ENCODE data around the gene NEK8. TPM values are rescaled to one million over a fixed set of nuclear protein-coding genes. Genes with fewer than 3 reads are reported as not detected.

The NEK8 gene
- total RNA-seq, 2 donors from 2014 or later: 2.9 to 18.5 TPM

- Histone ChIP-seq H3K27me3 (no peaks in the 10 kb centered on the region), H3K36me3 (replicated peaks in 1 of 2; ENCODE audit: insufficient read depth in 1 of 2, low read depth in 2 of 2) (peaks cover 0 to 12% of the 10 kb centered on the region in 2 donors), H3K4me3 (no peak overlapping the region), H3K27ac (no peak overlapping the region), H3K9me3 (no peaks in the 10 kb centered on the region), H3K4me1 (peaks cover 8% of the 10 kb centered on the region)
- TF ChIP-seq POLR2A (IDR thresholded peaks at IDR 0.05) (no peak), CTCF (IDR thresholded peaks at IDR 0.05) (no peak)
- DNase-seq: no peak
- WGBS, 2 donors: 46 to 73% methylated on average over 2 to 6 of the region's 7 CpGs
- intact Hi-C loops (cut with DNase I): no loop called here
- no peak for ATAC-seq
These were observed 21.9 kb upstream of the NEK8 start for GRCh38 chr17:28706471-28707338.

GRCh38 chr17:28707339-28707720, 21.3 kb upstream of the NEK8 start:
- TF ChIP-seq POLR2A (IDR thresholded peaks at IDR 0.05): no peak
- TF ChIP-seq CTCF (IDR thresholded peaks at IDR 0.05): no peak
- H3K36me3 ChIP-seq (replicated peaks in 1 of 2; ENCODE audit: insufficient read depth in 1 of 2, low read depth in 2 of 2): peaks cover 0 to 6% of the 10 kb centered on the region in 2 donors
- H3K9me3 ChIP-seq: no peaks in the 10 kb centered on the region
- ATAC-seq (no peak), DNase-seq (no peak)
- intact Hi-C loops (cut with DNase I): no loop called here
- WGBS, 2 donors: 62 to 74% methylated on average over 2 of the region's 2 CpGs
- no peaks in the 10 kb centered on the region for H3K27me3 ChIP-seq
- no peak overlapping the region for H3K4me3 ChIP-seq
- H3K27ac ChIP-seq: no peak overlapping the region
- peaks cover 14% of the 10 kb centered on the region for H3K4me1 ChIP-seq

- peak overlapping the region in 1 of 2 donors; percentile 16 for H3K4me3 ChIP-seq
- ATAC-seq: peak; percentile 94
- 6 to 10% methylated on average over 16 to 73 of the region's 74 CpGs for WGBS, 2 donors
- DNase-seq: peak; percentile 80 to 84 (median 82)
- no peaks in the 10 kb centered on the region for H3K36me3 ChIP-seq (replicated peaks in 1 of 2; ENCODE audit: insufficient read depth in 1 of 2, low read depth in 2 of 2)
- no peaks in the 10 kb centered on the region for H3K9me3 ChIP-seq
- intact Hi-C loops (cut with DNase I): loop anchor here (5.0 kb wide), 1 partner anchor 49 kb away; the partner anchor contains the start of genes SDF2 and SUPT6H
- peaks cover 14% of the 10 kb centered on the region for H3K4me1 ChIP-seq
- TF ChIP-seq CTCF (IDR thresholded peaks at IDR 0.05): no peak
- peak; percentile 36 to 70 (median 69) for TF ChIP-seq POLR2A (IDR thresholded peaks at IDR 0.05)
- no peaks in the 10 kb centered on the region for H3K27me3 ChIP-seq
- peak overlapping the region; percentile 39 to 79 (median 56) for H3K27ac ChIP-seq
These were observed 17.5 kb upstream of the NEK8 start for GRCh38 chr17:28710861-28711722.

GRCh38 chr17:28711723-28712031, 16.9 kb upstream of the NEK8 start, which contains the start of gene PROCA1:
Gene PROCA1 (minus strand): TSS chr17:28711888. CDS start chr17:28711660, 228 bp downstream.
- peak in 1 of 4 donors; percentile 25 for DNase-seq
- Histone ChIP-seq H3K4me3 (peak within 1 kb of the TSS in 1 of 2 donors; percentile 16), H3K9me3 (no peaks in the 10 kb centered on the region), H3K4me1 (peaks cover 14% of the 10 kb centered on the region), H3K27me3 (no peaks in the 10 kb centered on the region), H3K27ac (peak within 1 kb of the TSS; percentile 39 to 79 (median 56)), H3K36me3 (replicated peaks in 1 of 2; ENCODE audit: insufficient read depth in 1 of 2, low read depth in 2 of 2) (no peaks in the 10 kb centered on the region)
- TF ChIP-seq POLR2A (IDR thresholded peaks at IDR 0.05) (no peak), CTCF (IDR thresholded peaks at IDR 0.05) (no peak)
- intact Hi-C loops (cut with DNase I): loop anchor here (5.0 kb wide), 1 partner anchor 49 kb away; the partner anchor contains the start of genes SDF2 and SUPT6H
- ATAC-seq: no peak
- WGBS, 2 donors: 7 to 10% methylated on average over 20 of the region's 20 CpGs

Measured in body of pancreas (tissue), 4 donors.